NB4 (cell line): ENCODE measurements around the gene CRACDL.
"Not testable (repeated sequence)": the region's sequence is repeated elsewhere in the genome, so short reads cannot be mapped to it uniquely, and the experiment has no call there.

Source experiments
- DNase-seq: peaks from one replicate; pipeline ENCODE4 v3.0.0; 2010; ENCODE audit warnings: low read depth
- H3K4me3 ChIP-seq: one replicate; pipeline ENCODE4 v1.5.1; 2011; ENCODE audit warnings: mild to moderate bottlenecking, low read depth, low read length, moderate library complexity
- CTCF ChIP-seq: IDR thresholded peaks from one replicate; pipeline ENCODE4 v1.5.1; 2012; ENCODE audit warnings: low read depth, low read length
- MAX ChIP-seq: IDR thresholded peaks from 2 replicates; pipeline ENCODE4 v1.6.1; 2011; ENCODE audit warnings: low read depth, low read length
- MYC ChIP-seq: IDR thresholded peaks from 2 replicates; pipeline ENCODE4 v1.6.1; 2011; ENCODE audit warnings: low read depth, low read length
- POLR2A ChIP-seq: IDR thresholded peaks from 2 replicates; pipeline ENCODE4 v1.6.1; 2011; ENCODE audit warnings: mild to moderate bottlenecking; ENCODE audit not compliant: insufficient read length; ENCODE audit errors: extremely low read depth

The CRACDL gene

GRCh38 chr2:98901291-98901690 lies 34.7 kb downstream of the CRACDL start:
- TF ChIP-seq MAX (no peak), MYC (no peak), POLR2A (no peak)
- H3K4me3 ChIP-seq, result no peak overlapping the region
- DNase-seq, result no peak

- TF ChIP-seq CTCF (no peak), MYC (no peak), MAX (no peak), POLR2A (no peak)
- H3K4me3 ChIP-seq, result no peak overlapping the region
- no peak for DNase-seq
Measured at GRCh38 chr2:98900721-98901120, 35.3 kb downstream of the CRACDL start.

GRCh38 chr2:98899703-98900078 lies 36.3 kb downstream of the CRACDL start:
- not testable (repeated sequence) for H3K4me3 ChIP-seq, DNase-seq

GRCh38 chr2:98899041-98899702 lies 36.9 kb downstream of the CRACDL start:
- no peak overlapping the region for H3K4me3 ChIP-seq
- TF ChIP-seq MYC (no peak), POLR2A (no peak), MAX (no peak), CTCF (no peak)
- no peak for DNase-seq

GRCh38 chr2:98898423-98898841 lies 37.6 kb downstream of the CRACDL start:
- DNase-seq, result no peak
- no peak overlapping the region for H3K4me3 ChIP-seq
- TF ChIP-seq MYC (no peak), CTCF (no peak), POLR2A (no peak), MAX (no peak)

GRCh38 chr2:98897746-98898145 lies 38.3 kb downstream of the CRACDL start:
- no peak for DNase-seq
- TF ChIP-seq CTCF, result no peak
- no peak for TF ChIP-seq MAX
- no peak overlapping the region for H3K4me3 ChIP-seq

GRCh38 chr2:98896944-98897343 lies 39.1 kb downstream of the CRACDL start:
- TF ChIP-seq MAX (no peak), MYC (no peak), CTCF (no peak), POLR2A (no peak)
- no peak overlapping the region for H3K4me3 ChIP-seq
- DNase-seq, result no peak
